Islet precursor cell (in vitro differentiated cells): ENCODE measurements around the gene C1QTNF12.

Experiments used
- DNase-seq: peaks from one replicate; pipeline ENCODE4 v3.0.0-alpha.2; 2018

Gene C1QTNF12

DNA sequence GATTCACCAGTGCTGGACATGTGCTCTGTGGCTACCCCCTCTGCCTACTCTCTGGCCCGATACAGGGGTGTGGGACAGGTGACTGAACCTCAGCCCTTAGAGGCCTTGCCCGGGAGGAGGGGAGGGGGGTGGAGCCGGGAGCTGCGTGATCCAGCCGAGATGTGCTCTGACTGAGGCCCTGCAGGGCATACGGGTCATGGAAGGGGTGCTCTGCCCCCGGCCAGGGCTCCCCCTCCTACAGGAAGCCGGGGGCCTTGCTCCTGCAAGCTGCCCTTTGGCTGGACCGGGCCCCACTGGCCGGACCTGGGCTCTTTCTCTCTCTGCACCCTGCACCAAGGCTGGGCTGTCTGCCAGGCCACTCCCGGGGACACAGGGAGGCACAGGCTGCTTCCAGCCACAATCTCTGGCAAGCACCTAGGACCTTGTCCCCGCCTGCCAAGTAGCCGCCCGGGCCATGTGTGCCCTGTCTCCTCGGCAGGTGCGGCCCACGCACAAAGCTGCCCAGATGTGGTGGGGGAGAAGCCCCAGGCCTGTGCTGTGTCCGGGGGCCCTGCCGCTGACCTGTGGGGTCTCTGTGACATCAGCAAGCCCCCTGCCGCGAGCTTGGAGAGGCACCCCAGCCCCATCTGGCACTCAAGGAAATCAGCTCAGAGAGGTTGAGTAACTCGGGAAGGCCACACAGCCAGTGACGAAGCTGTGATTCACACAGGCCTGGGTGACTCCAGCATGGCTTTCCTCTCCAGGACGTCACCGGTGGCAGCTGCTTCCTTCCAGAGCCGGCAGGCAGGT is 35.2 kb upstream of the C1QTNF12 start:
- DNase-seq: no peak

DNA sequence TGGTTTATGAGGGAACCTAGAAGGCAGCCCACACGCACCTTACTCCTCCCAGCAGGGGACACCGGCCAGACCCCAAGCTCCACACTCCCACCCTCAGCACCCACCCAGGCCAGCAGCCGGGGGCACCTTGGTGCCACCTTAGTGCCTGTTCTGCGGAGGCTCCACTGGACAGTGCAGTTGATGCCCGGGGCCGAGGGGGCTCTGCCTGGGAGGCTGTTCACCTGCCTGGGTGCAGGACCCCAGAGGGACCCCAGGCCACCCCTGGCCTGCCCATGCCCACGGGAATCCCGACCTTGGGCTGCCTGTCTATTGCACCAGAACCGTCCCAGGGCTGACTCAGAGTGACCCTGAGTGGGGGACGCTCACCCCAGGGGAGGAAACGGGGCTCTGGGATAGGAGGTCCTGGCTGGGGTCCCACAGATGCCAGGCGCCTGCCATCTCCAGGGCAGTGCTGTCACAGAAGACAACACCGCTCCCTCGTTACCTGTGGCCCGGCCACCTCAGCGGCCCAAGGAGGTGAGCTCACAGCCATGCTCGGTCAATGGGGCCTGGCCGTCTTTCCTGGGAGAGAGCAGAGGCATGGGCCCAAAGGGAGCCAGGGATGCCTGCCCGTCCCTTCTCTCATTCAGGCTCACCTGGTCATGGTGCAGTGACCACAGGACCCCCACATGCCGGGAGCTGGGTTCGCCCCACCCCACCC is 34.4 kb upstream of the C1QTNF12 start:
- DNase-seq: no peak

DNA sequence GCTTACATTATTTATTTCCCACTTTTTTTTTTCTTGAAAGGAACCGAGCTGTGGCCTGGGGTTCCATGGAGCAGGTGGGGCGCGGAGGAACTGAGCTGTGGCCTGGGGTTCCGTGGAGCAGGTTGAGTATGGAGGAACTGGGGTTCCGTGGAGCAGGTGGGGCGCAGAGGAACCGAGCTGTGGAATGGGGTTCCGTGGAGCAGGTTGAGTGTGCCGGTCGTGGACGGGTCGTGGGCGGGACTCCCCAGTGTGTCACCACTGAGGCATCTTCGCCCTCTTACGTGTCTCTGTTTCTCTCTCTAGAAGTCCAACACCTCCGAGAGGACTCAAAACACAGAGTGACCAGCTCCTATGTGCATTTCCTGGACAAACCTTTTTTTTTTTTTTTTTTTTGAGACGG is 32.5 kb upstream of the C1QTNF12 start:
- no peak for DNase-seq

DNA sequence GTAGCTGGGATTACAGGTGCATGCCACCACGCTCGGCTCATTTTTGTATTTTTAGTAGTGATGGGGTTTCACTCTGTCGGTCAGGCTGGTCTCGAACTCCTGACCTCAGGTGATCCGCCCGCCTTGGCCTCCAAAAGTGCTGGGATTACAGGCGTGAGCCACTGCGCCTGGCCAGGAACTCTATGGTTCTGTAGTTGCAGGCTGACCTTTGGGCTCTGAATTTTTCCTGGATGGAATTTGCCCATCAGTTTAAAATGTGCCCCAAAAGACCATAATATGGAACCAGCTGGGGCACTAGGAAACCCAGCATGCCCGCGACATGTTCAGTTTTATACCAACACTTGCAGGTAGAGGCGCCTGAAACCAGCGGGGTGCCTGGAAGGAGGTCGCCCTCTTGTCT is 32.1 kb upstream of the C1QTNF12 start:
- no peak for DNase-seq

DNA sequence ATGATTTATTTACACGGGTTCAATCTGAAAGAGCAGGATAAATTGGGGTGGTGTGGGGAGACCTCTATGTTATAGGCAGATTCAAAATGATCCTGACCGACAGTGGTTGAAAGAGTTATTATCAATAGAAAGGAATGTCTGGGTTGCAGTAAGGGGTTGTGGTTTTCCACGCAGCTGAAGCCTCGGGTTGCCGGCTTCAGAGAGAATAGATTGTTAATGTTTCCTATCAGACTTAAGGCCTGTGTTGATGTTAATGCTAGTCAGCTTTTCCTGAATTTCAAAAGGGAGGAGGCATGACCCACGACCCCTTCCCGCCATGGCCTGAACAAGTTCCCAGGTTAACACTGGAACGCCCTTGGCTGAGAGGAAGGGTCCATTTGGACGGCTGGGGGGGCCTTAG is 29.3 kb upstream of the C1QTNF12 start:
- DNase-seq: no peak

DNA sequence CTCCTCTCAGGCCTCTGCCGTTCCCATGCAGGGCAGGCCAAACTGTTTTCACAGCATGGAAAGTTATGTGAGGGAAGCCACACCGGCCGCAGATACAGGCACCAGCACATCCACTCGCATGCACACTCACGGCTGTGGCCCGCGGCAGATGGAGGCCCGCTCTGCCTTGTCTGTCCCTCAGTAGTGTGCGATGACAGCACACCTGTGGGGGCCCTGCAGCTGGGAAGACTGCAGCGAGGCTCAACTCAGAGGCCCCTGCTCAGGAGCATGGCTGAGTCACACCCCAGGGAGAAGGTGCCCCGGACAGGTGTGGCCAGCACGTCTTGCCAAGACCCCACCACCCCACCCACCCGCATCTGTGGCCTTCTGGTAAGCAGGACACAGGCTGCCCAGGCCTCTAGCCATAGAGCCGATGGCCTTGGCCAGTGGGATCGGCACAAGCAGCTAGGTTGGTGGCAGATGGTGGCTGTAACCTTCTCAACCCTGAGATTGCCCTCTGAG is 28.5 kb upstream of the C1QTNF12 start:
- DNase-seq: no peak

DNA sequence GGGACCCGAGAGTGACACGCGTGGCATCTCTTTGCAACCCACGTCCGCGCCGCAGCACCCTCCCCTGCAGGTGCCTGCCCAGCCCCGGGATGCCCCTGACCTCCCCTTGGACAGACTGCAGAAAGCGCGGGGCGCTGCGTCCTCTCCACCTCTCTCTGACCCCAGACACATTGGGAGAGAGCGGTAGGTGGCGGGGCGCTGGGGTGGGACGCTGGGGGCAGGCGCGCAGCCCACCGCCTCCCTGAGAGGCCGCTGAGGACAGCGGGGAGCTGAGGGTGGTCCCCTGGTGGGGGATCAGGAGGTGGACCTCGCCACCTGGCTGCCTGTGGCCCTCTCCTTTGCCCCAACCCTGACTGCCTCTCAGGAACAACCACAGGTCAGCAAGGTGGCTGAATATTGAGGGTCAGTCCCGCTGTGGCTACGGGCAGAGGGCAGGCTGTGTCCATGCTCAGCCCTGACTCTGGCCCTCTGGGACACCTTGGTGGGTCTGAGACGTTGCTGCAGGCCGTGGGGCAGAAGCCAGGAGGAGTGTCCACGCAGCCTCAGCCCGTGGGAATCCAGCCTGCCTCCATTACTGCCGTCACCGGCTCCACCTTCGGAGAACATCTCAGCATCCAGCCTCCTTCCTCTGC is 27.9 kb upstream of the C1QTNF12 start:
- no peak for DNase-seq

DNA sequence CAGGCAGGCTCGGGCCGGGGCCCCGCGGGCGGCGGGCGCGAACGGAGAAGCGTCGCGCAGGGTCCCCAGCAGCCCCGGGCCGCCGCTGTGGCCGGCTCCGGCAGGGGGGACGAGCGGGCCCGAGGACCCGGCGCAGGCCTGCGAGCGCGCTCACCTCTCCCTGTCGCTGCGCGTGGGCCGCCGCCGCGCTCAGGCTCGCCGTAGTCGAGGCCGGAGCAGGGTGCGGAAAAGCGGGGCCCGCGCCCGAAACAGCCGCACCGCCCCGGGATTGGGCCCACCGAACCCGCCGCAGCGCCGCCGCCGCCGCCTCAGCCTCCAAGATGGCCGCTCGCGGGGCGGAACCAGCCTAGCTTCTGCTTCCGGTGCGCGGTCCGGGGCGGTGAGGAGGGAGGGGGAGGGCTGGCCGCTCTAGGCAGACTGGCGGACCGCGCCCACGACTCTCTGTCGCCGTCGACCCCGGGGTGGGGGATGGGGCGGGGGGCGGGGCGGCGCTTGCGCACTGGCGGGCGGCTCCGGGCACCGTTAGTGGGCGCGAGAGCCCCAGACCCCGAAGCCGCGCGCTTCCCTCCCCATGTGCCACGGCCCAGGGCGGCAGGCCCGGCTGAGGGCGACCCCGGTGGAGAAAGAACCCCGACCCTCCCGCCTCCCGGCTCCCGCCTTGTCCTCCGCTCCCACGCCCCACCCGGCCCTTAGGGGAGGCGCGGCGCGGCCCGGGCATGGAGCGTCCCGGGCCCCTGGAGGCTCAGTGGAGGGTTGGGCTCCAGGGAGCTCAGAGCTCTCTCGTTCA is 27.2 kb upstream of the C1QTNF12 start, which contains the start of gene UBE2J2:
UBE2J2 (minus strand) TSS at position 343 of the 787 bp plus-strand sequence. CDS start 5,862 bp downstream, outside the sequence.
- DNase-seq: peak; percentile 94

DNA sequence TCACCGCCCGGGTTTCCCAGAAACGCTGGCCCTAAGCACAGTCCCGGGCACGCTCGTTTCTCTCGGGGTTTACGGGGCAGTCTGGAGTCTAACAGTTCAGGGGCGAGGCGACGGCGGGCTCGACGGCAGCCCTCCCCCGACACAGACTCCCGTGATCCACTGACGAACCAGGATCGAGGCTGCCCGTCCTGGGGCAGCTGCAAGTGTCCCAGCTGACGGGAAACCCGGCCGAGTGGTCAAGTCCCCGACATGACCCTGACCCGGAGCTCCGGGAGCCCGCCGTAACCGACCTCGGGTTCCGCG is 26.6 kb upstream of the C1QTNF12 start:
- DNase-seq: no peak

DNA sequence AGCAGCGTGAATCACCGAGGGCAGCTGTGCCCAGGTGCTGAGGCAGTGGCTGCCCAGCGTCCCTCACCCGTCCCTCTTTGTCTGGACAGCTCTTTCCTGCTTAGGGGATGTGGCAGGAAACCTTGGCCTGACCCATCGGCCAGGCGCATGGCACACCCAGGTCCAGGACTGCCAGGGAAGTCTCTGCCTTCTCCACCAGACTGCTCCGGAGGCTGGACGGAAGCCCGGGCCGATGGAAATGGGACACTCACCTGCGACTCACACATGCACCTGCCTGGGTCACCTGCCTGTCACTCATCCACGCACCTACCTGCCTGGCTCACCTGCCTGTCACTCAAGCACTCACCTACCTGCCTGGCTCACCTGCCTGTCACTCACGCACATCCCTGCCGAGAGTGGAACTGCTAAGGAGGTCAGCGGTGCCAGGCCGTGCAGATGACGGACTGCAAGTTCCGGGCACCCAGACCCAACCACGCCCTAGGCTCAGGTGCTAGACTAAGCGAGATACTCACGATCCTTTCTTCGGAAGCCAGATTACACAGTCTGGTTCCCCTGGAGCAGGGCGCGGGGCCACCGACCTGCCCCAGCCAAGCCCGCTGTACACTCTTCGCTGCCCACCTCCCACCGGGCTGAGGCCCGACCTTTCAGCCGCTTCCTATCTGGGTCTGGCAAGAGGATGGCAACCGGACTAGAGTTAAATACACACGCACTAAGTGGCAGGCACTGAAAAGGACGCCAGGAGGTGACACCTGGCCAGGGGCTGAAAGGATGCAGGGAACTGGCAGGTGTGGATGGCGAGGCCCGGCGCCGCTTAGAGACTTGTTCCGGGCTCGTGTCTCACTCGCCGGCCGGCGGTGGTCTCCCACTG is 26.1 kb upstream of the C1QTNF12 start:
- DNase-seq: no peak

DNA sequence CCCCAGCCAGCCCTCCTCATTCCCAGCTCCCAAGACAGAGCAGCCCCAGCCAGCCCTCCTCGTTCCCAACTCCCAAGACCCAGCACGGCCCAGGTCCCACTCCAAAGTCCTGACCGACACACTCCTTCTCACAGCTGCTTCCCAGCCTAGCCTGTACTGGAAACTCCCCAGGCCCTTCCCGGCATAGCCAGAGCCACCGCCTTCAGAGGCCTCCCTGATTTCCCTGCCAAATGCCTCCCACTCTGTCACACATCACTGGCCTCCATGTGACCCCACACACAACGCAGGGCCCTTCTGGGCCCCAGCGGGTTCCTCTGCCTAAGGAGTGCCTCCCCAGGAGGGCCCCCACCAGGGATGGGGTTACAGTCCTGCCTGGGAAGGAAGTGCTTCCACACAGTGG is 24.3 kb upstream of the C1QTNF12 start:
- no peak for DNase-seq

DNA sequence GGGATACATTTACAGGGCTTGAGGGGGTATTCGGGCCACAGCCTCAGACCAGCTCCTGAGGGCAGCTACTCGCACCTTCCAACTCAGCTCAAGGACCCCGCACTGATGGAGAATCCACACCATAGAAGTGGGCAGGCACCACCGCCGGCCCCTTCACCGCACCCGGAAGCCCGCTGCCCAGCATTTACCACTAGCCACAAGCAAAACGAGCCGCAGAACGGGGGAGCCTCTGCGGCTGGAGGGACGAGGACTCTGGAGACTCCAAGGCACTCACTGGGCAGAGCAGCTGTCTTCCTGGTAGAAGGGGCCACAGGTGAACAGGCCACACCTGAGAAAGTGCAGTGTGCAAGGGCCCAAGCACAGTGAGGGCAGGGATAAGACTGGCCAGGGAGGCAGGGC is 21.8 kb upstream of the C1QTNF12 start:
- no peak for DNase-seq

DNA sequence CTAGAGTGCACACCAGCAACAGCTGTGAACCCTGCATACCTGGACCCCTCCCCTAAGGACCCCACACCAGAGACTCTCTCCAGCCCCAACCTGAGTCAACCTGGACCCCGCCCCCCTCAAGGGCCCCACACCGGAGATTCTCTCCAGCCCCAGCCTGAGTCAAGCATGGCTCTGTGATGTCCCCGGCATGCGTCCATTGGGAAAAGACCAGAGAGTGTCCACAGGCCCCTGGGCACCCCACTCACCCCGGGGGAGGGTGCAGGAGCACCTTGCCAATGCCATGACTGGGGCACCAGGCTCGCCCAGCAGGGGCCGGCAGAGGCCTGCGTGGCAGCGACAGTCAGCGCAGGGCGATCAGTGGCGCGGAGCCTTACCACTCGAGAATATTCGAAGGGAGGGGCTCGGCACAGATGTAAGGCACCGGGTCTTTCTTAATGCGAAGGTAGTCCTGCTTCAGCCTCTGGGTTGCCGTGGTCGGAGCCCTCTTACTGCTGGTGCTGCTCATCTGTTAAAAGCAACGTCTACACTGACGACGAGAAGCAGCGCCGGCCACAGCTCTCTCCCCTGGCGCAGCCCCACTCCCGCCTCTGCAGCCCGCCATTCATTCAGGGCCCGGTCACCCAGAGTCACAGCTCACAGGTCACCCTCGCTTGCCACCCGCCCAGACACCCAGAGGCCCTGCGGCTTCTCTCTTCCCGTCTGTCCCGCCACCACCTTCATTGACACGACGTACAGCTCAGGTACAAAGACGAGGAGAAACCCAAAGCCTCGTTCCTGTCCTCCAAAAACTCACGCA is 21.2 kb upstream of the C1QTNF12 start:
- DNase-seq: no peak

DNA sequence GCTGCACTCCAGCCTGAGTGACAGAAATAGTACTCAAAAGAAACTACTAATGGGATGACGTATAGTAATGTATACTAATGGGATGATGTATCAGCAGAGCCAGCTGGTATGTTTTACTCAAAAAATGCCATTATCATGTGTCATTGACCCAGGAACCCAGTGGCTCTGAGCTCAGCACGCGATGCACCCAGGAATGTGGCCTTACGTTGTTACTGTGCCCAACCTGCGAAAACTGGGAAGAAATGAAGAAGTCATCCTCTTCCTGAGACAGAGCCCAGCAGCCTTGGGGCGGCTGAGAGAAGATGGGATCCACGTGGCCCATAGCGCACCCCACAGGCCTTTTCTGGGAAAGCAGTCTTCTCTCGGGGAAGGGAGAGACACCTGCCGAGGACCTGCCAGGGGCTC is 18.3 kb upstream of the C1QTNF12 start:
- DNase-seq: no peak

DNA sequence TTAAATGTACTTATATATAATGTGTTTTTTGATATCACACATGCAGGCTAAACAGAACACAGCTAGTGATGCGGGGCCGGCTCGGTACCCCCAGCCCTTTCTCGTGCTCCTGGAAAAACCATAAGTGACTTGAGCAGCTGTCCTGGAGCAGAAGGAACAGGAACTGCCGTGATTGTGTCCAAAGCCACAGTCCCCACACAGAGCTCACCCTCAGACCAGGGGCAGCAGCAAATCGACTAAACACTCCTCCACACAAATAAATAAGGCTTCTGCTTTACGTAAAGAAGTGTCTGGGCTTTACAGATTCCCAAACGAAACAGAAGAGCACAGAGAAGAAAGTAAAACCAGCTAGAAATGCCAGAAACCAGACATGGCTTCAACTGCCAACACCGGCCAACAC is 17.5 kb upstream of the C1QTNF12 start:
- no peak for DNase-seq

DNA sequence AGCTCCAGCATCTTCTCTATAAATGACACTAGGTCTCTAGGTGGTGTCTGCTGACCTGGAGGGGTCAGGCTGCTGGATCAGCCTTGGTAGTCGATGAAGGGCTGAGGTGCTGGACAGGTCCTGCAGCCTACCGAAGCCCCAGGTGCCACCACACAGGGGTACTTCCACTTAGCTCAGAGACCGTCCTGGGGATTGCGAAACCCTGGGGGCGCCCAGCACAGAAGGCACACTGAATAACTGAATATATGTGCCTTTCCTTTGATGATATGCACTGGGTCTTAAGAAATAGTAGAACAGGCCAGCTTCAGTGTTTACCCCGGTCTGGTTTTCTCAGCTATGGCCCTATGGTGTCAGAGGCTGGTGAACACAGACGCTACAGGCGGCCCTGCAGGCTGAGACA is 16.2 kb upstream of the C1QTNF12 start:
- no peak for DNase-seq

DNA sequence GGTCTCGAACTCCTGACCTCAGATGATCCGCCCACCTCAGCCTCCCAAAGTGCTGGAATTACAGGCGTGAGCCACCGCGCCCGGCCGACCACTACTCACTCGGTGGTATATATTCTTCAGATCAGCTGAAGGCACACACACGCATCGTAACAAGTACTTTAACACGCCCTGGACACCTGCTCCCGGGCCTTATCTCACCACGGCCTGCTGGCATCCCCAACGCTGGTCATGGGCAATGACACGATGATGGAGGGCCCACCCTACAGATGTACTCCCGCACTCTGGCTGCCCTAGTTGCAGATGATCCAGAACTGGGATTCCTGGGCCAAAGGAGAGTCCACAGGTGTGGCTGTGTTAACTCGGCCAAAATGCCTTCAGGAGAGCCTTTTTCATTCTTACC is 15.5 kb upstream of the C1QTNF12 start:
- no peak for DNase-seq

DNA sequence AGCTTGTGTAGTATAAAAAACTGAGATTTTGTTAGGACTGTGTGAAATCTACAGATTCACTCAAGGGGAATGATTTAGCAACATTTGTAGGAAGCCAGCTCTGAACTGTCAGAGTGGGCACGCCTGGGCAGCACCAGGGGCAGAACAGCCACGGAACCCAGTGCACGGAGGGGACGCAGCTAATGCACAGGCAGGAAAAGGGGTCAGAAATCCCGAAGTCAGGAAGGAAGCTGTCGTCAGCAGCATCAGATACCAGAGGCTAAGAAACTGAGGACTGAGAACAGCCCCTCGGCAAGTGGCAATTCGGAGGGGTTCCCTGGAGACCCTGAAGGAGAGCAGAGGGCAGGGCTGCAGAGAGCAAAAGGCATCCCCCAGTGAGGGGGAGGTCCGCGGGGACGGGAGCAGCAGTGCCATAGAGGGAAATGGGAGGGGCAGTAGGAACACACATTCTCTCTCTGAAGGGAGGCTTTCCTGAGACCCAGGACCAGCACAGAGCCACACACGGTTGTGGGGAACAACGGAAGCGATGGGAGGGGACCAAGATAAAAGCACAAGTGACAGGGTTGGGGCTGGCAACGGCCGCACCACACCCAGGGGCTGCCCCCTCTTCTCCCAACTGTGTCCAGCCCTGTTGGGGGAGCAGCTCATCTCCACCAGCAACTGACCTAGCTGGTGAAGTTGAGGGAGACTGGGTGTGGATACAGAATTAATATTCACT is 14.5 kb upstream of the C1QTNF12 start:
- DNase-seq: no peak

DNA sequence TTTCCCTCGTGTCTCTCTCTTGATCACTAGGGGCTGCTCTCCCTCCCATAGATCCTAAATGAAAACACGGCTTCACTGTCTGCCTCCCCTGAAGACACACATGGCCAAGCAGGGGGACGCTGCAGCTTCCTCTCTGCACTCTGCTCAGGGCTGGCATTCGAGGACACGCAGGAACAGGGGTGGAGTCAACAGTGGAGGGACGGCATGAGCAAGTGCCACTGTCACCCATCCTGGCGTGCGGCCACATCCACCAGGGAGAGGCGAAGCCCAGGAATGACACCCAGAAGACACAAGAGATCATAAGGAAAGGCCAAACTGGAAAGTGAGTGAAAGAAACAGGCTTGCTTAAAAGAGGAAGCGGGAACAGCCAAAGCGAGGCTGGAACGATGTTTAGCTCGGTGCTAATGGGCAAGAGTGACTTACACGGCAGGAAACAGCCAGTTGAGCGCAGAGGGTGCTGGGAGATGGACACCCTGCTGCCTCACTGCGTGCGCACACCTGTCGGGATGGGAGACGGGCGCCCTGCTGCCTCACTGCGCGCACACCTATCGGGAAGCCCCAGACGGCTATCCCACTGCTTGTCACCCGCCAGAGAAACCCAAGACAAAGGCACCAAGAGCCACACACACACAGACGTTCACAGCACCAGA is 13.6 kb upstream of the C1QTNF12 start:
- DNase-seq: no peak

DNA sequence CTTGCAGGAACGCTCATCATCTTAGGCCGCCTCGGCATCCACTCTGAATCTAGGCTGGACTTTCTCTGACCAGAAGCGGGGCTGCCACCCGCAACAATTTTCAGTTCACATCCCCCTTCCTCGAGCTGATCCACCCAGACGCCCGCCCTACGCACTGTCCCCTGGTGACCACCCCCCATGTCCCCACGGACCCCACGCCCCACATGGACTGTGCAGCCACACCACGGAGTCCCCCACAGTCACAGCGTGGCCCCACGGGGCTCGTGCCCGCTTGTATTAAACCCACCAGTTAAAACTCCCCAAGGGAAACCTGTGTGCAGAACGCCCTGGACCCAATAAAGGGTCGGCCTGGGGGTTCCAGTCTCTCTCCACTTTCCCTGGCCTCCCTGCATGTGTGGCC is 13.0 kb upstream of the C1QTNF12 start:
- no peak for DNase-seq
